Measurements from ENCODE around the gene PDE4B.

PDE4B gene

GRCh38 chr1:66353257-66353656 is 560.6 kb downstream of the PDE4B start:
- H3K79me1 ChIP-seq (ENCODE audit: low read length): no peaks in the 10 kb centered on the region
- peak overlapping the region; percentile 64 for H3K4ac ChIP-seq (ENCODE audit: low read depth, low read length)
- H3K4me1 ChIP-seq (ENCODE audit: control insufficient read depth, low read depth, low read length): peaks cover 27% of the 10 kb centered on the region
- H3K23ac ChIP-seq (ENCODE audit: low read length): no peak overlapping the region
- no peak overlapping the region for H4K8ac ChIP-seq (ENCODE audit: low read depth, low read length)
- H2AK5ac ChIP-seq (ENCODE audit: low read length): peak overlapping the region; percentile 85
- H3K27ac ChIP-seq (ENCODE audit: low read depth, low read length): peak overlapping the region; percentile 76
- WGBS (ENCODE audit: extremely low coverage, insufficient coverage, low lambda C conversion rate): no CpG with 5 or more reads among the region's 5 CpGs
- H3K27me3 ChIP-seq (ENCODE audit: insufficient read depth, low read length, poor library complexity): no peaks in the 10 kb centered on the region
- peaks cover 2% of the 10 kb centered on the region for H3K79me2 ChIP-seq (ENCODE audit: control insufficient read depth, insufficient read depth, low read length)
- peak; percentile 57 for DNase-seq
- H3K18ac ChIP-seq (ENCODE audit: low read length): peak overlapping the region; percentile 33
- H2BK120ac ChIP-seq (ENCODE audit: low read depth, low read length): peak overlapping the region; percentile 8
- no peak overlapping the region for H3K4me3 ChIP-seq (ENCODE audit: low read length)
- peak overlapping the region; percentile 47 for H3K9ac ChIP-seq (ENCODE audit: low read length)
- H2BK15ac ChIP-seq (replicated peaks; ENCODE audit: low read depth): no peak overlapping the region
- no peak overlapping the region for H3K4me2 ChIP-seq (ENCODE audit: low read length)
- peak overlapping the region; percentile 41 for H4K5ac ChIP-seq (ENCODE audit: low read length)
- peak overlapping the region; percentile 86 for H3K56ac ChIP-seq (ENCODE audit: low read length)
- H2BK5ac ChIP-seq (ENCODE audit: low read length): peak overlapping the region; percentile 92
- no peaks in the 10 kb centered on the region for H3K36me3 ChIP-seq (ENCODE audit: control insufficient read depth, insufficient read depth, low read length)

- Histone ChIP-seq H4K5ac (ENCODE audit: low read length) (no peak overlapping the region), H3K9ac (ENCODE audit: low read length) (peak overlapping the region; percentile 42), H3K79me1 (ENCODE audit: low read length) (no peaks in the 10 kb centered on the region), H4K8ac (ENCODE audit: low read depth, low read length) (no peak overlapping the region), H3K18ac (ENCODE audit: low read length) (peak overlapping the region; percentile 98), H3K23ac (ENCODE audit: low read length) (no peak overlapping the region), H3K4me2 (ENCODE audit: low read length) (no peak overlapping the region), H3K27ac (ENCODE audit: low read depth, low read length) (peak overlapping the region; percentile 95), H3K79me2 (ENCODE audit: control insufficient read depth, insufficient read depth, low read length) (peaks cover 2% of the 10 kb centered on the region), H3K56ac (ENCODE audit: low read length) (peak overlapping the region; percentile 61), H3K4ac (ENCODE audit: low read depth, low read length) (peak overlapping the region; percentile 96), H3K4me3 (ENCODE audit: low read length) (no peak overlapping the region), H2BK15ac (replicated peaks; ENCODE audit: low read depth) (peak overlapping the region; percentile 98), H2BK120ac (ENCODE audit: low read depth, low read length) (peak overlapping the region; percentile 97), H3K36me3 (ENCODE audit: control insufficient read depth, insufficient read depth, low read length) (no peaks in the 10 kb centered on the region), H2AK5ac (ENCODE audit: low read length) (no peak overlapping the region), H3K4me1 (ENCODE audit: control insufficient read depth, low read depth, low read length) (peaks cover 25% of the 10 kb centered on the region), H3K27me3 (ENCODE audit: insufficient read depth, low read length, poor library complexity) (no peaks in the 10 kb centered on the region), H2BK5ac (ENCODE audit: low read length) (peak overlapping the region; percentile 40)
- peak; percentile 96 for DNase-seq
- no CpG with 5 or more reads among the region's 5 CpGs for WGBS (ENCODE audit: extremely low coverage, insufficient coverage, low lambda C conversion rate)
These were observed 561.9 kb downstream of the PDE4B start for GRCh38 chr1:66354311-66355201.

- no CpG with 5 or more reads among the region's 1 CpG for WGBS (ENCODE audit: extremely low coverage, insufficient coverage, low lambda C conversion rate)
- Histone ChIP-seq H2BK15ac (replicated peaks; ENCODE audit: low read depth) (no peak overlapping the region), H2BK5ac (ENCODE audit: low read length) (peak overlapping the region; percentile 46), H3K27me3 (ENCODE audit: insufficient read depth, low read length, poor library complexity) (no peaks in the 10 kb centered on the region), H3K36me3 (ENCODE audit: control insufficient read depth, insufficient read depth, low read length) (no peaks in the 10 kb centered on the region), H4K8ac (ENCODE audit: low read depth, low read length) (no peak overlapping the region), H2AK5ac (ENCODE audit: low read length) (no peak overlapping the region), H3K79me2 (ENCODE audit: control insufficient read depth, insufficient read depth, low read length) (peaks cover 2% of the 10 kb centered on the region), H3K56ac (ENCODE audit: low read length) (no peak overlapping the region), H3K4me3 (ENCODE audit: low read length) (no peak overlapping the region), H4K5ac (ENCODE audit: low read length) (no peak overlapping the region), H3K23ac (ENCODE audit: low read length) (no peak overlapping the region), H3K4me1 (ENCODE audit: control insufficient read depth, low read depth, low read length) (peaks cover 23% of the 10 kb centered on the region), H2BK120ac (ENCODE audit: low read depth, low read length) (peak overlapping the region; percentile 95), H3K4ac (ENCODE audit: low read depth, low read length) (peak overlapping the region; percentile 55), H3K9ac (ENCODE audit: low read length) (no peak overlapping the region), H3K27ac (ENCODE audit: low read depth, low read length) (no peak overlapping the region), H3K4me2 (ENCODE audit: low read length) (no peak overlapping the region), H3K18ac (ENCODE audit: low read length) (peak overlapping the region; percentile 92), H3K79me1 (ENCODE audit: low read length) (no peaks in the 10 kb centered on the region)
- peak; percentile 66 for DNase-seq
These were observed 563.1 kb downstream of the PDE4B start for GRCh38 chr1:66355756-66356155.

- peaks cover 2% of the 10 kb centered on the region for H3K79me2 ChIP-seq (ENCODE audit: control insufficient read depth, insufficient read depth, low read length)
- peak; percentile 75 for DNase-seq
- H2BK15ac ChIP-seq (replicated peaks; ENCODE audit: low read depth): peak overlapping the region; percentile 74
- no peak overlapping the region for H2AK5ac ChIP-seq (ENCODE audit: low read length)
- peak overlapping the region; percentile 81 for H3K4ac ChIP-seq (ENCODE audit: low read depth, low read length)
- peak overlapping the region; percentile 60 for H3K56ac ChIP-seq (ENCODE audit: low read length)
- H4K8ac ChIP-seq (ENCODE audit: low read depth, low read length): no peak overlapping the region
- H3K4me1 ChIP-seq (ENCODE audit: control insufficient read depth, low read depth, low read length): peaks cover 20% of the 10 kb centered on the region
- H4K5ac ChIP-seq (ENCODE audit: low read length): no peak overlapping the region
- H2BK5ac ChIP-seq (ENCODE audit: low read length): peak overlapping the region; percentile 48
- H3K23ac ChIP-seq (ENCODE audit: low read length): no peak overlapping the region
- H3K9ac ChIP-seq (ENCODE audit: low read length): peak overlapping the region; percentile 30
- peak overlapping the region; percentile 80 for H3K18ac ChIP-seq (ENCODE audit: low read length)
- no peaks in the 10 kb centered on the region for H3K27me3 ChIP-seq (ENCODE audit: insufficient read depth, low read length, poor library complexity)
- no peak overlapping the region for H3K4me3 ChIP-seq (ENCODE audit: low read length)
- peak overlapping the region; percentile 61 for H2BK120ac ChIP-seq (ENCODE audit: low read depth, low read length)
- no CpG with 5 or more reads among the region's 2 CpGs for WGBS (ENCODE audit: extremely low coverage, insufficient coverage, low lambda C conversion rate)
- no peaks in the 10 kb centered on the region for H3K79me1 ChIP-seq (ENCODE audit: low read length)
- H3K4me2 ChIP-seq (ENCODE audit: low read length): no peak overlapping the region
- H3K27ac ChIP-seq (ENCODE audit: low read depth, low read length): peak overlapping the region; percentile 60
- no peaks in the 10 kb centered on the region for H3K36me3 ChIP-seq (ENCODE audit: control insufficient read depth, insufficient read depth, low read length)
These were observed 563.9 kb downstream of the PDE4B start for GRCh38 chr1:66356605-66357004.

- WGBS (ENCODE audit: extremely low coverage, insufficient coverage, low lambda C conversion rate): no CpG with 5 or more reads among the region's 4 CpGs
- H2BK5ac ChIP-seq (ENCODE audit: low read length): peak overlapping the region; percentile 48
- H3K4ac ChIP-seq (ENCODE audit: low read depth, low read length): peak overlapping the region; percentile 81
- H3K23ac ChIP-seq (ENCODE audit: low read length): no peak overlapping the region
- no peak overlapping the region for H4K8ac ChIP-seq (ENCODE audit: low read depth, low read length)
- peak overlapping the region; percentile 74 for H2BK15ac ChIP-seq (replicated peaks; ENCODE audit: low read depth)
- peak overlapping the region; percentile 60 for H3K56ac ChIP-seq (ENCODE audit: low read length)
- H3K79me1 ChIP-seq (ENCODE audit: low read length): no peaks in the 10 kb centered on the region
- no peaks in the 10 kb centered on the region for H3K36me3 ChIP-seq (ENCODE audit: control insufficient read depth, insufficient read depth, low read length)
- H3K27ac ChIP-seq (ENCODE audit: low read depth, low read length): peak overlapping the region; percentile 25
- H3K27me3 ChIP-seq (ENCODE audit: insufficient read depth, low read length, poor library complexity): no peaks in the 10 kb centered on the region
- peaks cover 16% of the 10 kb centered on the region for H3K4me1 ChIP-seq (ENCODE audit: control insufficient read depth, low read depth, low read length)
- no peak overlapping the region for H3K4me3 ChIP-seq (ENCODE audit: low read length)
- peak overlapping the region; percentile 61 for H2BK120ac ChIP-seq (ENCODE audit: low read depth, low read length)
- H3K18ac ChIP-seq (ENCODE audit: low read length): peak overlapping the region; percentile 80
- H3K4me2 ChIP-seq (ENCODE audit: low read length): no peak overlapping the region
- no peak overlapping the region for H4K5ac ChIP-seq (ENCODE audit: low read length)
- peak overlapping the region; percentile 26 for H3K9ac ChIP-seq (ENCODE audit: low read length)
- no peak for DNase-seq
- no peak overlapping the region for H2AK5ac ChIP-seq (ENCODE audit: low read length)
- H3K79me2 ChIP-seq (ENCODE audit: control insufficient read depth, insufficient read depth, low read length): peaks cover 2% of the 10 kb centered on the region
These were observed 564.3 kb downstream of the PDE4B start for GRCh38 chr1:66357021-66357420.

Measured in mesendoderm (in vitro differentiated cells).